ENCODE measurements around the gene SP110.
"Not testable (repeated sequence)": the region's sequence is repeated elsewhere in the genome, so short reads cannot be mapped to it uniquely, and the experiment has no call there.

Gene SP110

GRCh38 chr2:230219419-230220331 is at the start of gene SP110:
TSS of gene SP110 (minus strand) at chr2:230219984. CDS start at chr2:230216927, 3,057 bp downstream.
- peak; percentile 81 to 85 for DNase-seq

- no peak for DNase-seq
Measured at GRCh38 chr2:230268606-230269243, 48.9 kb upstream of the SP110 start.

- DNase-seq = no peak
Measured at GRCh38 chr2:230267556-230267955, 47.8 kb upstream of the SP110 start.

GRCh38 chr2:230267059-230267458 is 47.3 kb upstream of the SP110 start:
- DNase-seq = no peak

GRCh38 chr2:230266638-230267037 is 46.9 kb upstream of the SP110 start:
- no peak for DNase-seq

DNA sequence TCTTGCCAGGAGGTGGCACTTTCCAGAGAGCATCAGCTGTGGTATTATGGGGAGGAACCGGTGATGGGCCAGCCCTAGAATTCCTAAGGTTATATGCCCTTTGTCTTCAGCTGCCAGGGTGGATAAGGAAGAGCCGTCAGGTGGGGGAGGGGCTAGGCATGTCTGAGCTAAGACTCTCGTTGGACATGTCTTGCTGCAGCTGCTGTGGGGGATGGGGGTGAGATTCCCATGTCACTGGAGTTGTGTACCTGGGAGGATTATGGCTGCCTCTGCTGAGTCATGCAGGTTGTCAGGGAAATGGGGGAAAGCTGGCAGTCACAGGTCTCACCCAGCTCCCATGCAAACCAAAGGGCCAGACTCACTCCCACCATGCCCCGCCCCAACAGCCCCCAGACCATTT is 45.2 kb upstream of the SP110 start:
- not testable (repeated sequence) for DNase-seq

GRCh38 chr2:230262246-230262645 is 42.5 kb upstream of the SP110 start:
- DNase-seq = no peak

DNA sequence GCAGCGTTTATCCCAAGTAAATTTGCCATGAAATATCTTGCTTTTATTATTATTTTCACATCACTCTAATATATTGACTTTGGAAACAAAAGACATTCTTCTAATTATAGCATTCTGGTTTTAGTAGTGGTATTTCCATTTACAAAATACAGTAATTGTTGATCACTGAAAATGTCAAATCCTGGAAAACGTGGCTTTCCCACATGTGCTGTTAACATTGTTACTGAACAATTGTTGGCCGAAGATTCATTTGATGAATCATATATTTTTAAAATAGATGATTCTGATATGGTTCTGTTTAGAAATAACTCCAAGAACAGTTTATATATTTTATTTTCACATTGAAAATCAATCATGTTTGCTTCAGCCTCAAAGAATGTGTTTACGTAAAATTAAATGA is 38.7 kb upstream of the SP110 start:
- DNase-seq = no peak

DNA sequence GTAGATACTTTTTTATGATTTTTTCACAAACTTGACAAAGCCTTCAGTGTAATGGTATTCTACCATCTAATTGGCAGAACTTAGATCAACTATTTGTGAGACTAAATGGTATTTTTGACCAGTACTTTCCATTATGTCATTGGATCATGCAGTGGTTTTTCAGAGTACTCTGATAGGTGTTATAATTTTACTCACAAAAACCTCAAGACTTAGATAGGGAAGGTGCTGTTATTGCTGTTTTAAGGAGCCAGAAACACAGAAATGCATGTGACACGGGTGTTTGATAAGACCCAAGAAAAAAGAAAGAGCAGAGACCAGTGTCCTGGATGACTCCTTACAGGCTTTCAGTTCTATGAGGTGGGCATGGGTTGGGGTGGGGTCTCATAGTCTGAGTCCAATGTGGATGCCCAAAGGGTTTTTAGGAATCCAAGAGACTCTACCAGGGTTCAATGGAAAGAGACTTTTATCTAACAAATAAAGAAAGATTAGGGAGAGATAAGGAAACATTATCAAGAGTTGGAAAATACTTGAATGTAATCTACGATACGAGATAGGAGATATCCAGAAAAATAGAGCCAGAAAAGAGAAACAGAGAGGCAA is 37.0 kb upstream of the SP110 start:
- DNase-seq = peak; percentile 47 to 51

- peak; percentile 65 for DNase-seq
Measured at GRCh38 chr2:230254152-230254881, 34.5 kb upstream of the SP110 start.

- DNase-seq = no peak
Measured at GRCh38 chr2:230250231-230250630, 30.4 kb upstream of the SP110 start.

DNA sequence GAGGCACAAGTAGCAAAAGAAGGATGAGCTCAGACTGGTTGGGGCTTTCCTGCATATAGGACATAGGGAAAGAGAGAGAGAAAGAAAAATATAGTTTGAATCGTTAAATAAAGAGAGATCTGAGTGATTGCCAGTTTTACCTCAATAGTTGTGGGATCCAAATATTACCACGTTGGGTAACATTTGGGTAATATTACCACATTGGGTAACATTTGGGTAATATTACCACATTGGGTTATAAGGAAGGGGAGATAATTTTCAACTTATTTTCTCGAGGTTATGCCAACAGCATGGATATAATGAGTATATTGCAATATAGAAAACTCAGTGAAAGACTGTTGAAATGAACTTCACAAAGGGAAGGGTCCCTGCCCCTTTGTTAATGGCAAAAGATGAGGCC is 26.4 kb upstream of the SP110 start:
- DNase-seq = no peak

GRCh38 chr2:230244211-230244610 is 24.4 kb upstream of the SP110 start:
- no peak for DNase-seq

DNA sequence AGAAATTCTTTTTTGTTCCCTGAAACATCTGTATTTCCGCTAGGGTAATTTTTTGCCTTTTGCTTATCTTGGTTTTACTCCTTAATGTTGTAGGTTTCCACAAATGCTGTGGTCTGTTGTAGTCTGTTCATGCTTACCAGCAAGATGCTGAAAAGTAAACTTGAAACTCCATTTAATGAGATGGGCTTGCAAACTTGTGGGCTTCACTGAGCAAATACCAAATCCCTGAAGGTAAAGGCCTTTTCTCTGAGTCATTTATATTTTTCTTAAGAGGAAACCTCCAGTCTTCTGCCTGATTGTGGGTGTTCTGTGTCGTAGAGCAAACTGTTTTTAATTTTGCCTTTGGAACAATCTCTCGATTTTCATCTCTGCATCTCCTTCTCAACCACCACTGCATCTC is 15.1 kb upstream of the SP110 start:
- no peak for DNase-seq

- DNase-seq = no peak
Measured at GRCh38 chr2:230234122-230234722, 14.4 kb upstream of the SP110 start.

DNA sequence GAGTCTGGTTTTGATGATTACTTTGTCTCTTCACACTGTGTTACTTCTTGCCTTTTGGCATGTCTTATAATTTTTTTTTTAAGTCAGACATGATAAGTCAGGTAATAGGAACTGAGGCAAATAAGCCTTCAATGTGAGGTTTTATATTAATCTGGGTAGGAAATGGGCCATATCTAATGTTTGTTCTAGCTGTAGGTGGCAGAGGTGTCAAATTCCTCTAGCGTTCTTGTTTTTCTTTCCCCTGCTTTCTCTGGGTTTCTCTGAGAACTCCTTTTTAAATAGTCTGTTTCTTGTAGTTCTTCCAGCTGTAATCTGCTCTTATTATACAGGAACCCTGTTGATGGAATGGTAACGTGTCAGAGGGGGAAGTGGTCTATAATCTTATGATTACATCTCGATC is 11.5 kb upstream of the SP110 start:
- DNase-seq = no peak

- no peak for DNase-seq
Measured at GRCh38 chr2:230230496-230231200, 10.9 kb upstream of the SP110 start.

DNA sequence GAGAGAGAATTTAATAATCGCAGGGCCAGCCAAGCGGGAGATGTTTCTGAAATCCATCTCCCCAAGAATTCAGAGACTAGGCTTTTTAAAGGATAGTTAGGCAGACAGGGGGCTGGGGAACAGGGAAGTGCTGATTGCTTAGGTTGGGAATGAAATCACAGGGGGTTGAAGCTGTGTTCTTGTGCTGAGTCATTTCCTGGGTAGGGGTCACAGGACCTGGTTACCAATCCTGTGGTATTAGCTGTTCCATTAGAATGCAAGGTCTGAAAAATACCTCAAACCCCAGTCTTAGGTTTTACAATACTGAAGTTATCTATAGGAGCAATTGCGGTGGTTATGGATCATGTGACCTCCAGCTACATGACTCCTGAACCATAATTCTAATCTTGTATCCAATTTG is 10.3 kb upstream of the SP110 start:
- DNase-seq = no peak

- DNase-seq = no peak
Measured at GRCh38 chr2:230227216-230227615, 7.4 kb upstream of the SP110 start.

- DNase-seq = no peak
Measured at GRCh38 chr2:230226051-230226551, 6.3 kb upstream of the SP110 start.

DNA sequence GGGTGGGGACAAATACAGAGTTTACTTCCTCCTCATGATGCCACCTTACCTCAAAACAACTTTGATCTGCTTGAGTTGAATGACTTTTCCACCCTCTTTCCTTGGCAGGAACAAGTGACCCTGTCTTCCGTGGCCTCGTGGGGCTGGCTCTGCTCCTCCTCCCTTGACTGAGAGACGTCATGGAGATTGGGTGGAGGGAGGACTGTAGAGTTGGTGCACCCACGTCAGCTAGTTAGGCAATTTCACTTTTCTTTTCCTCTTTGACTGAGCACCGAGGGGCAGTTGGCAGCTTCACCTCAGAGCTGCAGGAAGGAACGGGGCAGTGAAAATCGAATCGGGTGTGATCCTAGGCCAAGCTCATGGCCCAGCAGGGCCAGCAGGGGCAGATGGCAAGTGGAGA is 5.7 kb upstream of the SP110 start, which contains the start of gene SP140:
Gene SP140 (plus strand): TSS at position 251 of the 400 bp plus-strand sequence. CDS start 109 bp downstream, at position 360.
- peak; percentile 76 for DNase-seq

DNA sequence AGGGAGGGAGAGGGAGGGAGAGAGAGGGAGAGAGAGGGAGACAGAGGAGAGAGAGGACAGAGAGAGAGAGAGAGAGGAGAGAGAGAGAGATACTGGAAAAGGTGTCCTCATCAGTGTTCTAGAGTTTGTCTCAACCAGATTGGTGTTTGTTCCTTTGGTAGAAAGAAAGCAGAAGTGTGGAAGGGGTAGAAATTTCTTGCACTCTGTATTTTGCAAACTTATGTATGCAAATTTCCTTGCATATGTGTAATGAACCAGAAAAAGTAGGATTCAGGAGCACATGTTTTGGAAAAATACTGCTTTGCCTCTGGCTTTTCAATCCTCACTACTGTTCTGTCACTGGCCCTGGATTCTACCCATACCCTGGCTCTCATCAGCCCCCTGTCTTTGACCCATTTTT is 4.7 kb upstream of the SP110 start:
- no peak for DNase-seq
